ENCODE results near the gene RNU6-8.

- TF ChIP-seq CTCF (conservative IDR thresholded peaks at IDR 0.05; ENCODE audit: low read length) (no peak), EZH2phosphoT487 (IDR thresholded peaks at IDR 0.05; ENCODE audit: borderline replicate concordance) (no peak)
Measured at GRCh38 chr14:32250681-32251080, 47.6 kb upstream of the RNU6-8 start.
